DMS79 (cell line): ENCODE data around the gene RPA4.
"Not testable (repeated sequence)": the region's sequence is repeated elsewhere in the genome, so short reads cannot be mapped to it uniquely, and the experiment has no call there.

ENCODE experiments used
- DNase-seq: peaks from one replicate; lab custom pipeline; 2025; lab: John Stamatoyannopoulos, UW

RPA4 gene

GRCh38 chrX:96883608-96884007 lies at the start of gene RPA4:
TSS of gene RPA4 (plus strand) at chrX:96883908. CDS start at chrX:96884311, 403 bp downstream.
- no peak for DNase-seq

GRCh38 chrX:96834137-96834536 lies 49.6 kb upstream of the RPA4 start:
- no peak for DNase-seq

- DNase-seq: no peak
Observed at GRCh38 chrX:96835660-96836289, 47.9 kb upstream of the RPA4 start.

GRCh38 chrX:96837808-96838207 lies 45.9 kb upstream of the RPA4 start:
- no peak for DNase-seq

GRCh38 chrX:96838537-96838936 lies 45.2 kb upstream of the RPA4 start:
- DNase-seq: no peak

- no peak for DNase-seq
Observed at GRCh38 chrX:96841325-96841724, 42.4 kb upstream of the RPA4 start.

- not testable (repeated sequence) for DNase-seq
Observed at GRCh38 chrX:96841866-96842265, 41.8 kb upstream of the RPA4 start.

GRCh38 chrX:96843566-96843965 lies 40.1 kb upstream of the RPA4 start:
- no peak for DNase-seq

- no peak for DNase-seq
Observed at GRCh38 chrX:96846841-96847240, 36.9 kb upstream of the RPA4 start.

GRCh38 chrX:96859422-96859821 lies 24.3 kb upstream of the RPA4 start:
- DNase-seq: not testable (repeated sequence)

GRCh38 chrX:96861218-96861617 lies 22.5 kb upstream of the RPA4 start:
- no peak for DNase-seq

GRCh38 chrX:96861661-96862060 lies 22.0 kb upstream of the RPA4 start:
- DNase-seq: no peak

GRCh38 chrX:96884027-96884426 lies 319 bp downstream of the RPA4 start:
- no peak for DNase-seq

GRCh38 chrX:96889726-96890125 lies 6.0 kb downstream of the RPA4 start:
- no peak for DNase-seq

GRCh38 chrX:96906741-96907140 lies 23.0 kb downstream of the RPA4 start:
- DNase-seq: no peak

GRCh38 chrX:96907516-96908272 lies 24.0 kb downstream of the RPA4 start:
- DNase-seq: no peak

- no peak for DNase-seq
Observed at GRCh38 chrX:96909291-96909690, 25.6 kb downstream of the RPA4 start.

GRCh38 chrX:96918864-96919263 lies 35.2 kb downstream of the RPA4 start:
- no peak for DNase-seq

- DNase-seq: no peak
Observed at GRCh38 chrX:96919672-96920071, 36.0 kb downstream of the RPA4 start.

- DNase-seq: no peak
Observed at GRCh38 chrX:96924581-96924980, 40.9 kb downstream of the RPA4 start.

GRCh38 chrX:96929036-96929435 lies 45.3 kb downstream of the RPA4 start:
- no peak for DNase-seq
